IMR-90 (cell line): ENCODE data around the gene TTBK2. TPM values are rescaled to one million over a fixed set of nuclear protein-coding genes. Genes with fewer than 3 reads are reported as not detected.
"Not testable (repeated sequence)": the region's sequence is repeated elsewhere in the genome, so short reads cannot be mapped to it uniquely, and the experiment has no call there.

ENCODE experiments used
- ATAC-seq: fragments of 200-7000 bp; cut with Tn5 transposase; 2 replicates; pipeline ENCODE4 v1.9.1; 2020; ENCODE audit warnings: low read depth, mild to moderate bottlenecking, moderate library complexity
- BruUV-seq: library from RNA; stranded (reverse); fragments of 400-500 nt; replicated peaks from 2 replicates; lab custom pipeline; 2021; lab: Mats Ljungman, UMichigan
- CTCF ChIA-PET: fragments of 300-600 bp; formaldehyde crosslinking; extraction: SDS; loops from one replicate; lab custom pipeline; 2021; ENCODE audit warnings: antibody characterized with exemption; lab: Yijun Ruan, JAX
- POLR2A ChIA-PET: fragments of 300-600 bp; sonication (Branson Sonifier 250); formaldehyde crosslinking; loops from one replicate; lab custom pipeline; 2022; ENCODE audit warnings: antibody characterized with exemption; ENCODE audit not compliant: unreplicated experiment; lab: Charles Lee
- DNase-seq: peaks from one replicate; pipeline ENCODE4 v3.0.0; 2013
- H2AFZ ChIP-seq: replicated peaks from 2 replicates; pipeline ENCODE3; 2013; ENCODE audit warnings: low read length, mild to moderate bottlenecking; ENCODE audit not compliant: poor library complexity
- H2AK5ac ChIP-seq: 2 replicates; pipeline ENCODE4 v1.6.1; 2013; ENCODE audit warnings: low read depth, low read length, inconsistent platforms
- H2AK9ac ChIP-seq: replicated peaks from 2 replicates; pipeline ENCODE3; 2013; ENCODE audit warnings: mild to moderate bottlenecking, low read depth, low read length, moderate library complexity; ENCODE audit not compliant: poor library complexity
- H2BK120ac ChIP-seq: 2 replicates; pipeline ENCODE4 v1.6.1; 2013; ENCODE audit warnings: low read depth, low read length, inconsistent platforms
- H2BK15ac ChIP-seq: 3 replicates; pipeline ENCODE4 v1.6.1; 2013; ENCODE audit warnings: low read depth, low read length, inconsistent platforms
- H2BK20ac ChIP-seq: 2 replicates; pipeline ENCODE4 v1.6.1; 2013; ENCODE audit warnings: low read depth, mild to moderate bottlenecking, inconsistent platforms, low read length, moderate library complexity
- H2BK5ac ChIP-seq: 2 replicates; pipeline ENCODE4 v1.6.1; 2013; ENCODE audit warnings: mild to moderate bottlenecking, low read depth, low read length, inconsistent platforms; ENCODE audit not compliant: poor library complexity, severe bottlenecking
- H3K14ac ChIP-seq: replicated peaks from 2 replicates; pipeline ENCODE4 v1.6.1; 2013; ENCODE audit warnings: low read depth, low read length, inconsistent platforms
- H3K18ac ChIP-seq: 2 replicates; pipeline ENCODE4 v1.6.1; 2013; ENCODE audit warnings: low read depth, low read length, control low read depth
- H3K23ac ChIP-seq: 2 replicates; pipeline ENCODE4 v1.6.1; 2013; ENCODE audit warnings: low read depth, low read length, inconsistent platforms
- H3K27ac ChIP-seq: 2 replicates; pipeline ENCODE4 v1.5.1; 2013; ENCODE audit warnings: mild to moderate bottlenecking, control low read depth, low read length; ENCODE audit not compliant: insufficient read depth
- H3K27me3 ChIP-seq: 2 replicates; pipeline ENCODE4 v1.6.1; 2013; ENCODE audit warnings: low read length; ENCODE audit not compliant: control insufficient read depth, insufficient read depth
- H3K36me3 ChIP-seq: 2 replicates; pipeline ENCODE4 v1.6.1; 2013; ENCODE audit warnings: low read length, mixed read lengths; ENCODE audit not compliant: control insufficient read depth, insufficient read depth
- H3K4ac ChIP-seq: 2 replicates; pipeline ENCODE4 v1.6.1; 2013; ENCODE audit warnings: low read depth, low read length, inconsistent platforms
- H3K4me1 ChIP-seq: 2 replicates; pipeline ENCODE4 v1.6.1; 2013; ENCODE audit warnings: low read length, mixed read lengths; ENCODE audit not compliant: control insufficient read depth, insufficient read depth
- H3K4me2 ChIP-seq: 2 replicates; pipeline ENCODE4 v1.6.1; 2013; ENCODE audit warnings: low read depth, mild to moderate bottlenecking, control low read depth, low read length, moderate library complexity
- H3K4me3 ChIP-seq: 2 replicates; pipeline ENCODE4 v1.5.1; 2013; ENCODE audit warnings: low read depth, mild to moderate bottlenecking, control low read depth, low read length, moderate library complexity; ENCODE audit not compliant: insufficient read depth
- H3K56ac ChIP-seq: 2 replicates; pipeline ENCODE4 v1.6.1; 2013; ENCODE audit warnings: low read length, inconsistent platforms; ENCODE audit not compliant: insufficient read depth; ENCODE audit errors: extremely low read depth
- H3K79me1 ChIP-seq, 2 experiments: 2 replicates each; pipeline ENCODE4 v1.6.1; 2013; ENCODE audit warnings: low read length in 2 of 2, inconsistent platforms in 1 of 2, low read depth in 1 of 2
- H3K9ac ChIP-seq: 2 replicates; pipeline ENCODE4 v1.6.1; 2013; ENCODE audit warnings: low read depth, low read length, control low read depth
- H3K9me1 ChIP-seq: 2 replicates; pipeline ENCODE4 v1.6.1; 2013; ENCODE audit warnings: low read length, inconsistent platforms; ENCODE audit not compliant: insufficient read depth
- H3K9me3 ChIP-seq: 2 replicates; pipeline ENCODE4 v1.6.1; 2013; ENCODE audit warnings: low read length; ENCODE audit not compliant: control insufficient read depth, insufficient read depth
- H4K20me1 ChIP-seq: 2 replicates; pipeline ENCODE4 v1.6.1; 2013; ENCODE audit warnings: low read length, inconsistent platforms; ENCODE audit not compliant: insufficient read depth
- H4K5ac ChIP-seq: 2 replicates; pipeline ENCODE4 v1.6.1; 2013; ENCODE audit warnings: mild to moderate bottlenecking, low read depth, low read length, control low read depth
- H4K8ac ChIP-seq, 2 experiments: 2 replicates each; pipeline ENCODE4 v1.6.1; 2013; ENCODE audit warnings: low read depth in 2 of 2, low read length in 2 of 2, control low read depth in 1 of 2, inconsistent platforms in 1 of 2
- H4K91ac ChIP-seq: 2 replicates; pipeline ENCODE4 v1.6.1; 2013; ENCODE audit warnings: low read depth, low read length, inconsistent platforms; ENCODE audit not compliant: insufficient read depth
- FOS ChIP-seq: fragments of 150-350 bp; IDR thresholded peaks from 2 replicates; pipeline ENCODE4 v1.6.1; 2016; ENCODE audit warnings: low read depth, low read length
- USF2 ChIP-seq: fragments of 150-350 bp; IDR thresholded peaks from 2 replicates; pipeline ENCODE4 v1.6.1; 2017; ENCODE audit warnings: mild to moderate bottlenecking, antibody characterized with exemption, low read length, low read depth
- WGBS, 2 experiments: methylation state at CpG; one replicate each; pipeline versions ENCODE4 v1.1.5 to v1.1.7; 2013; ENCODE audit warnings: missing lambda C conversion rate in 2 of 2; ENCODE audit not compliant: insufficient read length in 1 of 2; ENCODE audit errors: extremely low coverage in 2 of 2; 5-methylcytosine and 5-hydroxymethylcytosine counted together
- dilution Hi-C: fragments of 300-500 bp; cut with HindIII; formaldehyde crosslinking; loops from one replicate; pipeline ENCODE4 v1.14.3; 2018; ENCODE audit warnings: low sequenced_read_pairs; ENCODE audit not compliant: unreplicated experiment
- in situ Hi-C: fragments of 300-500 bp; cut with MboI; formaldehyde crosslinking; loops from 3 replicates; pipeline ENCODE4 v1.14.3; 2019; ENCODE audit warnings: low sequenced_read_pairs, inconsistent platforms, mixed read lengths
- intact Hi-C: fragments of 100-400 bp; cut with micrococcal nuclease; formaldehyde crosslinking; loops from 2 replicates; pipeline ENCODE4 v1.10.0; 2022
- polyA plus RNA-seq, 3 experiments: library from polyadenylated mRNA; depleted of rRNA; stranded (reverse); fragments of >200 nt; gene quantifications; 2 replicates each; pipeline ENCODE4 v1.2.3, GENCODE V29; 2012; ENCODE audit warnings: low replicate concordance in 1 of 3
- total RNA-seq: library from RNA; depleted of rRNA; stranded (reverse); fragments of >200 nt; gene quantifications from 2 replicates; pipeline ENCODE4 v1.2.3, GENCODE V29; 2012

TTBK2 gene
- total and polyA plus RNA-seq, 2 of the 4 experiments (the other 2 are of a cell fraction), result 2.4 to 3.2 TPM

GRCh38 chr15:42890161-42890913 lies 30.2 kb downstream of the TTBK2 start:
- H3K9me1 ChIP-seq, result peaks cover 3% of the 10 kb centered on the region; the same call in 1 of the 2 replicates
- DNase-seq (peak; percentile 88), ATAC-seq (peak; percentile 94)
- peak overlapping the region; percentile 39 to 64; a peak in 3 of 4 replicates for H4K8ac ChIP-seq
- peak overlapping the region; percentile 75 for H4K91ac ChIP-seq
- H3K4me2 ChIP-seq, result peak overlapping the region; percentile 72; the same call in 1 of the 2 replicates
- H2AFZ ChIP-seq, result no peak overlapping the region
- H3K79me1 ChIP-seq, result peaks cover 24 to 46% of the 10 kb centered on the region in 2 experiments
- BruUV-seq, result no TSS peak
- H2AK9ac ChIP-seq, result no peak overlapping the region
- H4K5ac ChIP-seq, result peak overlapping the region; percentile 46; the same call in 1 of the 2 replicates
- H3K4me1 ChIP-seq, result peaks cover 9% of the 10 kb centered on the region
- H3K9ac ChIP-seq, result peak overlapping the region; percentile 10; the same call in 1 of the 2 replicates
- H2BK120ac ChIP-seq, result peak overlapping the region; percentile 83
- H3K18ac ChIP-seq, result peak overlapping the region; percentile 85; the same call in 1 of the 2 replicates
- H3K4ac ChIP-seq, result peak overlapping the region; percentile 74
- peak overlapping the region; percentile 51 for H2BK5ac ChIP-seq
- H3K27me3 ChIP-seq, result no peaks in the 10 kb centered on the region
- CTCF ChIA-PET, result no interaction called here
- peak overlapping the region; percentile 64; the same call in 1 of the 2 replicates for H2BK20ac ChIP-seq
- dilution Hi-C loops (no loop called here), in situ Hi-C loops (no loop called here), intact Hi-C loops (no loop called here)
- TF ChIP-seq USF2, result peak; percentile 54; the same call in 1 of the 2 replicates
- no peak for TF ChIP-seq FOS
- H4K20me1 ChIP-seq, result no peaks in the 10 kb centered on the region
- no peaks in the 10 kb centered on the region for H3K36me3 ChIP-seq
- H3K4me3 ChIP-seq, result no peak overlapping the region
- WGBS, 2 experiments, result no CpG with 5 or more reads among the region's 2 CpGs
- peak overlapping the region; percentile 76; the same call in 1 of the 3 replicates for H2BK15ac ChIP-seq
- no peak overlapping the region for H3K23ac ChIP-seq
- H3K27ac ChIP-seq, result peak overlapping the region; percentile 68; the same call in 1 of the 2 replicates
- H3K56ac ChIP-seq, result no peak overlapping the region
- H2AK5ac ChIP-seq, result peak overlapping the region; percentile 23; the same call in 1 of the 2 replicates
- H3K14ac ChIP-seq, result peak overlapping the region; percentile 48; the same call in 1 of the 2 replicates
- POLR2A ChIA-PET, result no interaction called here
- H3K9me3 ChIP-seq, result peaks cover 6% of the 10 kb centered on the region

DNA sequence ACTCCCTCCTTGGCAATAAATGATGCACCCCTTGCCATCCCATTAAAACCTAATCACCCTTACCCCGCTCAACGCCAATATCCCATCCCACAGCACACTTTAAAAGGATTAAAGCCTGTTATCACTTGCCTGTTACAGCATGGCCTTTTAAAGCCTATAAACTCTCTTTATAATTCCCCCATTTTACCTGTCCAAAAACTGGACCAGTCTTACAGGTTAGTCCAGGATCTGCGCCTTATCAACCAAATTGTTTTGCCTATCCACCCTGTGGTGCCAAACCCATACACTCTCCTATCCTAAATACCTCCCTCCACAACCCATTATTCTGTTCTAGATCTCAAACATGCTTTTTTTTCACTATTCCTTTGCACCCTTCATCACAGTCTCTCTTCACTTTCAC lies 33.2 kb downstream of the TTBK2 start:
- CTCF ChIA-PET, H4K5ac ChIP-seq, H3K9ac ChIP-seq, H3K14ac ChIP-seq, H2AK5ac ChIP-seq, in situ Hi-C loops, H3K27ac ChIP-seq, H3K36me3 ChIP-seq, dilution Hi-C loops, H3K9me1 ChIP-seq, H2AK9ac ChIP-seq, H3K4me2 ChIP-seq, H2AFZ ChIP-seq, ATAC-seq, H2BK120ac ChIP-seq, H3K27me3 ChIP-seq, H3K56ac ChIP-seq, H2BK5ac ChIP-seq, H3K4me1 ChIP-seq, H4K8ac ChIP-seq, H2BK20ac ChIP-seq, H3K4me3 ChIP-seq, H4K20me1 ChIP-seq, DNase-seq, intact Hi-C loops, H3K9me3 ChIP-seq, H3K18ac ChIP-seq, BruUV-seq, H3K23ac ChIP-seq, H4K91ac ChIP-seq, POLR2A ChIA-PET, H2BK15ac ChIP-seq, H3K4ac ChIP-seq: not testable (repeated sequence)
- WGBS, 2 experiments, result 100% methylated on average over 1 of the region's 3 CpGs; no CpG with 5 or more reads in 1 of the 2 experiments
- peaks cover 24 to 41% of the 10 kb centered on the region in 2 experiments for H3K79me1 ChIP-seq
